Upper lobe of left lung (tissue), 6 donors: ENCODE data around the gene CENPK. TPM values are rescaled to one million over a fixed set of nuclear protein-coding genes. Genes with fewer than 3 reads are reported as not detected.

Experiments used
- ATAC-seq, 2 donors: fragments of 200-7000 bp; cut with Tn5 transposase; one replicate each; pipeline ENCODE4 v1.9.1; 2022; ENCODE audit warnings: mild to moderate bottlenecking in 2 of 2, moderate library complexity in 2 of 2; ENCODE audit not compliant: low FRiP score in 2 of 2
- DNase-seq, 2 donors: peaks; one replicate each; pipeline ENCODE4 v3.0.0-alpha.2; 2019 to 2020
- H3K27ac ChIP-seq, 4 donors: fragments of 200-600 bp; sonication (generic); one replicate each; pipeline ENCODE4 v1.5.1; 2016 to 2019
- H3K27me3 ChIP-seq, 4 donors: fragments of 200-600 bp; sonication (generic); one replicate each; pipeline ENCODE4 v1.5.1; 2017 to 2019
- H3K36me3 ChIP-seq, 4 donors: fragments of 200-600 bp; sonication (generic); one replicate each; pipeline ENCODE4 v1.5.1; 2016 to 2019
- H3K4me1 ChIP-seq, 4 donors: fragments of 200-600 bp; sonication (generic); one replicate each; pipeline ENCODE4 v1.5.1; 2018 to 2019
- H3K4me3 ChIP-seq, 4 donors: fragments of 200-600 bp; sonication (generic); one replicate each; pipeline ENCODE4 v1.5.1; 2017 to 2019; ENCODE audit warnings: mild to moderate bottlenecking in 2 of 4, moderate library complexity in 1 of 4
- H3K9me3 ChIP-seq, 4 donors: fragments of 200-600 bp; sonication (generic); one replicate each; pipeline ENCODE4 v1.5.1; 2018 to 2019
- CTCF ChIP-seq, 6 experiments: fragments of 450-650 bp in 4 of 6; fragments of 200-600 bp in 2 of 6; sonication (generic) in 2 of 6; IDR thresholded peaks; one replicate each; pipeline ENCODE4 v1.5.1; 2016 to 2019; ENCODE audit warnings: antibody characterized with exemption in 6 of 6
- EP300 ChIP-seq, 4 donors: sonication (generic); formaldehyde crosslinking; IDR thresholded peaks; one replicate each; pipeline ENCODE4 v1.5.1; 2017; ENCODE audit warnings: antibody characterized with exemption in 4 of 4, control low read depth in 2 of 4
- POLR2A ChIP-seq, 4 donors: fragments of 450-650 bp; IDR thresholded peaks; one replicate each; pipeline ENCODE4 v1.5.1; 2016 to 2017; ENCODE audit warnings: antibody characterized with exemption in 4 of 4, mild to moderate bottlenecking in 2 of 4
- POLR2AphosphoS5 ChIP-seq, 2 donors: sonication (generic); formaldehyde crosslinking; IDR thresholded peaks; one replicate each; pipeline ENCODE4 v1.5.1; 2017; ENCODE audit warnings: antibody characterized with exemption in 2 of 2
- WGBS, 2 donors: methylation state at CpG; one replicate each; pipeline ENCODE4 v1.1.5; 2017 to 2018; 5-methylcytosine and 5-hydroxymethylcytosine counted together
- small RNA-seq, 4 donors: library from RNA; depleted of rRNA; stranded (forward); fragments of <200 nt; gene quantifications; one replicate each; pipeline ENCODE3, GENCODE V24; 2016
- total RNA-seq, 6 donors: library from RNA; depleted of rRNA in 4 of 6; stranded (reverse); fragments of >200 nt in 4 of 6; gene quantifications; one replicate each; pipeline versions ENCODE4 v1.1.0 to v1.2.1, GENCODE V29; 2016 to 2021
- donor health status: DM: no; HTN: no; CAD: no; lungs with moderate emphysema.
- donor health status: DM: no; HTN: yes; CAD: no; lungs with severe emphysema.

Gene CENPK
- total RNA-seq, 6 donors from 2014 or later = 2.3 to 23.0 (median 4.3) TPM; not detected in 1

- H3K9me3 ChIP-seq = no peaks in the 10 kb centered on the region
- H3K27ac ChIP-seq = no peak overlapping the region
- H3K4me1 ChIP-seq = peaks cover 11 to 22% (median 12%) of the 10 kb centered on the region in 4 donors
- no peak overlapping the region for H3K4me3 ChIP-seq
- 74 to 76% methylated on average over 1 of the region's 1 CpG for WGBS, 2 donors
- ATAC-seq = no peak
- H3K27me3 ChIP-seq = no peaks in the 10 kb centered on the region
- no peak for DNase-seq
- H3K36me3 ChIP-seq = no peaks in the 10 kb centered on the region
- TF ChIP-seq POLR2A (IDR thresholded peaks at IDR 0.05) (no peak), EP300 (IDR thresholded peaks at IDR 0.05) (no peak), POLR2AphosphoS5 (IDR thresholded peaks at IDR 0.05) (no peak), CTCF (IDR thresholded peaks at IDR 0.05) (no peak)
Measured at GRCh38 chr5:65478336-65478735, 84.6 kb downstream of the CENPK start.

DNA sequence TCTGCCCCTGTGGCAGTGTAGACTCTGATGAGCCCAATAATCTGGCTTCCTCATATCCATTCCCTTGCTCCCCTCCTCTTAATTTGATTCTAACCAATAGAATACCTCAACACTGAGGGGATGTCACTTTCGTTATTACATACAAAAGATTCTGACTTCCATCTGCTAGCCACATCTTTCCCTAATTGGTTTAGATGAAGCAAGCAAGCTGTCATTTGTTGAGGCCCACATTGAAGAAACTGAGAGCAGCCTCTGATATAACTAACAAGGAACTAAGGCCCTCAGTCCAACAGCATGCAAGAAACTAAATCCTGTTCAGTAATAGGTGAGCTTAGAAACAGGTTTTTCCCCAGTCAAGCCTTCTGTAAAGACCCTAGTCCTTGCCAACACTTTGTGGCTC, 87.1 kb downstream of the CENPK start:
- ATAC-seq (no peak), DNase-seq (no peak)
- Histone ChIP-seq H3K27ac (no peak overlapping the region), H3K27me3 (no peaks in the 10 kb centered on the region), H3K4me1 (peaks cover 5 to 10% (median 7%) of the 10 kb centered on the region in 4 donors), H3K4me3 (no peak overlapping the region), H3K36me3 (no peaks in the 10 kb centered on the region), H3K9me3 (no peaks in the 10 kb centered on the region)
- TF ChIP-seq EP300 (IDR thresholded peaks at IDR 0.05) (no peak), POLR2A (IDR thresholded peaks at IDR 0.05) (no peak), POLR2AphosphoS5 (IDR thresholded peaks at IDR 0.05) (no peak), CTCF (IDR thresholded peaks at IDR 0.05) (no peak)
- 87 to 93% methylated on average over 1 of the region's 1 CpG for WGBS, 2 donors

DNA sequence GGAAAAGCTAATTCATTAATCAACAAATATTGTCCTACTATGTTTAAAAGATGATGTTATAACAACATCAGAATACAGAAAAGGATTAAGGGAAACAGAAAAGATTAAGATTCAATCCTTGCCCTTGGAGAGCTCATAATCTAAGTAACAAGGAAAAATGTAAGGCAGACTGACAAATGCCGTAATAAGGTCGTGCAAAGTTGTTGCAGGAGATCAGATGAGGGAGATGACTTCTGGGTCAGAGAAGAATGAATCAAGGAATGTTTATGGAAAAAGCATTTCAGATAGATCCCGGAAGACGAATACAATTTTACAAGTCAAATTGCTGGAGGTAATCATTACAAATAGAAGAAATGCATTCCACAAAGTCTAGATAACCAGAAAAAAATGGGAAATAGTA, 87.6 kb downstream of the CENPK start:
- H3K4me1 ChIP-seq = peaks cover 0 to 8% (median 4%) of the 10 kb centered on the region in 4 donors
- 90 to 94% methylated on average over 4 of the region's 4 CpGs for WGBS, 2 donors
- no peak for TF ChIP-seq POLR2A (IDR thresholded peaks at IDR 0.05)
- no peak for TF ChIP-seq EP300 (IDR thresholded peaks at IDR 0.05)
- DNase-seq (no peak), ATAC-seq (no peak)
- H3K27me3 ChIP-seq = no peaks in the 10 kb centered on the region
- no peak overlapping the region for H3K4me3 ChIP-seq
- H3K36me3 ChIP-seq = no peaks in the 10 kb centered on the region
- no peak overlapping the region for H3K27ac ChIP-seq
- no peaks in the 10 kb centered on the region for H3K9me3 ChIP-seq

GRCh38 chr5:65474130-65474711, 88.7 kb downstream of the CENPK start:
- no peak overlapping the region for H3K4me3 ChIP-seq
- WGBS, 2 donors = 67 to 70% methylated on average over 3 of the region's 3 CpGs
- H3K27ac ChIP-seq = no peak overlapping the region
- no peak for ATAC-seq
- no peaks in the 10 kb centered on the region for H3K9me3 ChIP-seq
- no peaks in the 10 kb centered on the region for H3K27me3 ChIP-seq
- H3K4me1 ChIP-seq = no peaks in the 10 kb centered on the region
- TF ChIP-seq EP300 (IDR thresholded peaks at IDR 0.05) (no peak), POLR2AphosphoS5 (IDR thresholded peaks at IDR 0.05) (no peak), CTCF (IDR thresholded peaks at IDR 0.05) (no peak), POLR2A (IDR thresholded peaks at IDR 0.05) (no peak)
- H3K36me3 ChIP-seq = no peaks in the 10 kb centered on the region
- no peak for DNase-seq

DNA sequence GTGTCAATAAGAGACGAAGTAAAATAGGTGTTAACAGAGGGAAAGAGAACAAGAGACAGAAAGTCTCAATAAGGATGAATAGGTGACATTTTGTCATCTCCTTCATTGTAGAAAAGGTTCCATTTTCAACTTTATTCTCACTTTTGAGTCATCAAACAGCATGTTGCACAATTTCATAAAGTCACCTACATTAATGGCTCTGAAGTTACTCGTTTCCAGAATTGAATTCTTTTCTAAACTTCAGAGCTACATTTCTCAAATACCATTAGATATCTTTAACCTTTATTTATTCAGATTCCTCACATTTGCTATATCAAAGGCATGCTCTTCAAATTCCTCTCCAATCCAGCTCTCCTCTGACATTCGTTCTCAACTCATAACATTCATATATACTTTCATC, 94.3 kb downstream of the CENPK start:
- Histone ChIP-seq H3K4me1 (no peaks in the 10 kb centered on the region), H3K36me3 (no peaks in the 10 kb centered on the region), H3K4me3 (no peak overlapping the region), H3K27ac (no peak overlapping the region), H3K27me3 (no peaks in the 10 kb centered on the region), H3K9me3 (no peaks in the 10 kb centered on the region)
- 71 to 79% methylated on average over 3 of the region's 3 CpGs for WGBS, 2 donors
- ATAC-seq = no peak
- DNase-seq = no peak
- TF ChIP-seq POLR2AphosphoS5 (IDR thresholded peaks at IDR 0.05) (no peak), EP300 (IDR thresholded peaks at IDR 0.05) (no peak), CTCF (IDR thresholded peaks at IDR 0.05) (no peak), POLR2A (IDR thresholded peaks at IDR 0.05) (no peak)

Small RNA genes lying within 50 kb of the gene (small RNA-seq; reads per million reads assigned to genes)
- 0 reads per million in 4 donors for gene RNU6-540P

Other genes with a start within 250 kb of the CENPK start
- gene ADAMTS6, start 81.2 kb downstream of the CENPK start, total RNA-seq = 10 to 100 TPM in 2 of 6 donors, 1 to 10 TPM in 4; 2.2 to 19.4 (median 6.5) TPM
- gene PPWD1, start 128 bp upstream of the CENPK start, total RNA-seq = 10 to 100 TPM; 29.0 to 87.9 (median 35.5) TPM
- gene TRIM23, start 61.2 kb upstream of the CENPK start, total RNA-seq = 10 to 100 TPM in 5 of 6 donors, 1 to 10 TPM in 1; 9.4 to 20.5 (median 15.0) TPM
- gene SHLD3, start 61.9 kb upstream of the CENPK start, total RNA-seq = 1 to 10 TPM in 5 of 6 donors, under 1 TPM in 1; 0.67 to 6.4 (median 3.4) TPM
- 10 to 100 TPM; 16.1 to 27.4 (median 21.8) TPM for gene TRAPPC13, start 61.9 kb upstream of the CENPK start, total RNA-seq
- 1 to 10 TPM; 5.2 to 9.8 (median 8.0) TPM for gene SGTB, start 158.9 kb upstream of the CENPK start, total RNA-seq
- gene NLN, start 159.0 kb upstream of the CENPK start, total RNA-seq = 10 to 100 TPM in 4 of 6 donors, 1 to 10 TPM in 2; 4.2 to 20.8 (median 13.1) TPM